ENCODE results near the gene CCDC192. TPM values are rescaled to one million over a fixed set of nuclear protein-coding genes. Genes with fewer than 3 reads are reported as not detected.
"Not testable (repeated sequence)": the region's sequence is repeated elsewhere in the genome, so short reads cannot be mapped to it uniquely, and the experiment has no call there.

Gene CCDC192
- total RNA-seq, 1 donor from 2014 or later = not detected

DNA sequence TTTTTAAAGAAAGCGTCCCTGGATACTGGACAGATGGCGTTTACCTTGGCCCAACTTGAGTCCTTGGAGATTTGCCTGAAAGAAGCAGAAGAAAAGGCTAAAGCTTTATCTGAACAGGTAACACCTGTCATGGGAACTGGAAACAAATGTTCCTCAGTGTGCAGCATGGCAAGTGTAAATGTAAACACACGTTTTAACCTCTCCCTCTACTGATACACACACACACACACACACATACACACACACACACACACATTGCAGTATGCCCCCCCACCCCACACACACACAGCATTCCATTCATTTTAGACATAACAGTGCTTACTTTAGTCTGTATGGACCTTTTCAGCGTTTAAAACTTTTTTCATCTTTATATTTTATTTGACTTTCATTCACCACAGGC, 51.1 kb downstream of the CCDC192 start:
- no peak for DNase-seq (ENCODE audit: low spot score)
- intact Hi-C loops (cut with DNase I) = no loop called here

- intact Hi-C loops (cut with DNase I) = loop anchor here (5.0 kb wide), 1 partner anchor 328 kb away; the partner anchor contains the start of gene SLC12A2
- DNase-seq (ENCODE audit: low spot score) = no peak
Measured at GRCh38 chr5:127754706-127755105, 51.5 kb downstream of the CCDC192 start.

DNA sequence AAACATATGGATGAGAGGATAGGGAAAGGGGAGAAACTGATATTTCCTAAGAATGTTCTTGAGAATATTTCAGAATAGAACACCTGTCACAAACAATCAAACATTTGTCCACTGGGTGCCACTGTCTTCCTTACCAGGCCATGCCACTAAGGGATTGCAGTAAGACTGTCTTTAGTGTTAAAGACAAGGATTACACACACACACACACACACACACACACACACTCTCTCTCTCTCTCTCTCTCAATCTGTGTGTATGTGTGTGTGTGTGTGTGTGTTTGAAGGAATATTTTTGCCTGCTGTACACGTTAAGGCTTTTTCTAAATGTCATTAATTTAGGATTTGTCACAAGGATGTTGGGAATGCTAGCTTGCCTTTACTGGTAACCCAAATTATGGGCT, 54.4 kb downstream of the CCDC192 start:
- no peak for DNase-seq (ENCODE audit: low spot score)
- intact Hi-C loops (cut with DNase I) = loop anchor here (2.0 to 5.0 kb wide), 2 partner anchors 325 to 443 kb away; partner anchors contain the start of gene SLC12A2

DNA sequence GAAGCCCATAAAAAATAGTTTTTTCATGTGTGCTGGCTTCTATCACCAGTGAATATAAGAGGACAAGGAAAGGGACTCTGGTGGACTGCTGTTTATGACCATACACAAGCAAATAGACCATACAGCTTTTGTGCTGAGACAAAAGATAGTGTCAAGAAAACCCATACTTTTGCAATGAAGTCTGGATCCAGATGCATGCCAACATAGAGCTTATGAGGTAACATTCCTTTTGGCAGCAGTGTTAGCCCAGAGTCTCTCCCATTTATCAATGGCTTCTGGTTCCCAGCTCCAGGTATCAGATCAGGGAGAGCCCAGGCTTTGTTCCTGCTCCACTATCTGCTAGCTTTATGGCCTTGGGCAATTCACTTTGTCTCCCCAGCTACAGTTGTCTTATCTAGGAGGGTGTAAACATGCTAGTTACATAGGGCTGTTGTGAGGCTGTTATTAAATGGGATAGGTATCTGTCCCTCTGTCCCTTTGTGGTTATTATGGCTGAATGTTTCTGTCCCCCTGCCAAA, 55.6 kb downstream of the CCDC192 start:
- intact Hi-C loops (cut with DNase I) = loop anchor here (5.0 kb wide), 1 partner anchor 323 kb away; the partner anchor contains the start of gene SLC12A2
- DNase-seq (ENCODE audit: low spot score) = no peak

GRCh38 chr5:127761869-127762268, 58.7 kb downstream of the CCDC192 start:
- DNase-seq (ENCODE audit: low spot score) = no peak
- intact Hi-C loops (cut with DNase I) = loop anchor here (10.0 kb wide), 1 partner anchor 113 kb away; no protein-coding TSS in a partner anchor

DNA sequence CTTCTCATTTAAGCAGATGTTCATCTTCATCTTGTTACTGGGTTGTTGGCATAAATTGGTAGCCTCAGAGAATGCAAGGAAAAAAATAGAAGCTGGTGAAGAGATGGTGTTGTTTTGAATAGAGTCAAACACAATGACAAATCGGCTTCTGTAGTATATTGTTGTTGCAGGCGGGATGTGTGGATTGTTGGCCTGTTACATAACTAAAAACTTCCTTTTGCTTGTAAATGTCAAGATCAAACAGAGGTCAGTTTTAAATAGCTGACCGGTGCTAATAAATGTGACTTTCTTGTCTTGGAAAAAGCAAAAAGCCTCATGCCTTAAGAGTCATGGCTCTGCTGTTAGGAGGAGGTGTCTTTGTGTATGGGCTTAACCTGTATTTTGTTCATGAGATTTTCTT, 59.2 kb downstream of the CCDC192 start:
- intact Hi-C loops (cut with DNase I) = loop anchor here (10.0 kb wide), 1 partner anchor 112 kb away; no protein-coding TSS in a partner anchor
- DNase-seq (ENCODE audit: low spot score) = no peak

- intact Hi-C loops (cut with DNase I) = loop anchor here (10.0 kb wide), 1 partner anchor 108 kb away; no protein-coding TSS in a partner anchor
- no peak for DNase-seq (ENCODE audit: low spot score)
Measured at GRCh38 chr5:127766676-127767335, 63.6 kb downstream of the CCDC192 start.

DNA sequence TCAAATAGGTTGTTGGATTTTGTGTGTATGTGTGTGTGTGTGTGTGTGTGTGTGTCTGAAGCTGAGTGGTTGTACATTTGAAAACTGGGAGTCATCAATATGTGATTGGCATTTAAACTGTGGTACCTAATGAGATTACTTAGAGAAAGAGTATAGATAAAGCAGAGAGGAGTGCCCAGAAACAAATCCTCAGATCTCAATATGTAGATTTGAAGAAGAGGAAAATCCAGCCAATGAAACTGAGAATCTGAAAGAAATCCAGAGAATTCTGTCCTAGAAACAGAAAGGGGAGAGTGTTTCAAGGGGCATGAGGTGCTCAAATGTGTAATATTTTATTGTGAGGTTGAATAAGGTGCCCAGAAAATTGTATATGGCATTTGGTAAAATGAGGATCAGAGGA, 66.2 kb downstream of the CCDC192 start:
- intact Hi-C loops (cut with DNase I) = loop anchor here (10.0 kb wide), 1 partner anchor 105 kb away; no protein-coding TSS in a partner anchor
- no peak for DNase-seq (ENCODE audit: low spot score)

- DNase-seq (ENCODE audit: low spot score) = no peak
- intact Hi-C loops (cut with DNase I) = no loop called here
Measured at GRCh38 chr5:127770272-127770671, 67.1 kb downstream of the CCDC192 start.

- DNase-seq (ENCODE audit: low spot score) = no peak
- intact Hi-C loops (cut with DNase I) = no loop called here
Measured at GRCh38 chr5:127772531-127772930, 69.3 kb downstream of the CCDC192 start.

DNA sequence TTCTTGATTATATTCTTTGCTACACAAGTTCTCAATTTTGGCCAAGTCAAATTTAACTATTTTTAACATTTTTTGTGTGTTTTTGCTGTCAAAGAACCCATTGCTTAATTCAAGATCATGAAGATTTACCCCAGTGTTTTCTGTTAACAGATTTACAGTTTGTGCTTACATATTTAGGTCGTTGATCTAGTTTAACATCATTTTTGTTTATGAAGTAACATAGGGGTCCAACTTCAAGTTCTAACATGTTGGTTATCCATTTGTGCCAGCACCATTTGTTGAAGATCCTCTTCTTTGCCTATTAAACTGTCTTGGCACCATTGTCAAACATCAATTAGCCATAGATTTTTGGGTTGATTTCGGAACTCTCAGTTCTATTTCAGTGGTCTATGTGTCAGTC, 71.0 kb downstream of the CCDC192 start:
- no peak for DNase-seq (ENCODE audit: low spot score)
- intact Hi-C loops (cut with DNase I) = no loop called here

DNA sequence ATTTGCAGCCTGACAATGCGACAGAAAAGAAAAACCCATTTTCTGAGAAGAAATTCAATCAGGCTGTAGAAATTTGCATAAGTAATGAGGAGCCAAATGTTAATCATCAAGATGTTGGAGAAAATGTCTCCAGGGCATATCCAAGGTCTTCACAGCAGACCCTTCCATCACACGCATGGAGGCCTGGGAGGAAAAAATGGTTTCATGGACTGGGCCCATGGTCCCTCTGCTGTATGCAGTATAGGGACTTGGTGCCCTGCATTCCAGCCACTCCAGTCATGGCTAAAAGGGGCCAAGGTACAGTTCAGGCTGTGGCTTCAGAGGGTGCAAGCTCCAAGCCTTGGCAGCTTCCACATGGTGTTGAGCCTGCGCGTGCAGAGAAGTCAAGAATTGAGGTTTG, 73.3 kb downstream of the CCDC192 start:
- intact Hi-C loops (cut with DNase I) = no loop called here

DNA sequence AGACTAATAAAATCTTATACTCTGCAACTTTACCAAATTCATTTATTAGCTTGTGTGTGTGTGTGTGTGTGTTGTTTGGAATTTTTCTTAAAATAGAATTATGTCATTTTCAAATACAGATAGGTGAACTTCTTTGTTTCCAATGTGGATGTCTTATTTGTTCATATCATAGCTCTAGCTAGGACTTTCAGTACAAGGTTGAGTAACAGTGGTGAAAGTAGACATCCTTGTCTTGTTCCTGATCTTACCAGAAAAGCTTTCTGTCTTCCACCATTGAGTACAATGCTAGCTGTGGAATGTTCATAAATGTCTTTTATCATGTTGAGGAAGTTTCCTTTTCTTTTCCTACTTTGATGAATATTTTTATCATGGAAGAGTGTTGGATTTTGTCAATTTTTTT, 74.8 kb downstream of the CCDC192 start:
- intact Hi-C loops (cut with DNase I) = no loop called here
- DNase-seq (ENCODE audit: low spot score) = no peak

More for the DNA sequence above, 73.3 kb downstream of the CCDC192 start:
- DNase-seq (ENCODE audit: low spot score) = no peak

DNA sequence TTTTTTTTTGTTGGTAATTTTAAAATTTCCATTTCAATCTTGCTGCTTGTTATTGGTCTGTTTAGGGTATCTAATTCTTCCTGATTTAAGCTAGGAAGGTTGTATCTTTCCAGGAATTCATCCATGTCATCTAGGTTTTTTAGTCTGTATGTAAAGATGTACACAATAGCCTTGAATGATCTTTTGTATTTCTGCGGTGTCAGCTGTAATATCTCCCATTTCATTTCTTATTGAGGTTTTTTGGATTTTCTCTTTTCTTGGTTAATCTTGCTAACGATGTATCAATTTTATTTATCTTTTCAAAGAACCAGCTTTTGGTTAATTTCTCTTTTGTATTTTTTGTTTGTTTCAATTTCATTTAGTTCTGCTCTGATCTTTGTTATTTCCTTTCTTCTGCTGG, 79.3 kb downstream of the CCDC192 start:
- DNase-seq (ENCODE audit: low spot score); intact Hi-C loops (cut with DNase I): not testable (repeated sequence)

- intact Hi-C loops (cut with DNase I) = no loop called here
- DNase-seq (ENCODE audit: low spot score) = no peak
Measured at GRCh38 chr5:127785098-127785927, 82.1 kb downstream of the CCDC192 start.

DNA sequence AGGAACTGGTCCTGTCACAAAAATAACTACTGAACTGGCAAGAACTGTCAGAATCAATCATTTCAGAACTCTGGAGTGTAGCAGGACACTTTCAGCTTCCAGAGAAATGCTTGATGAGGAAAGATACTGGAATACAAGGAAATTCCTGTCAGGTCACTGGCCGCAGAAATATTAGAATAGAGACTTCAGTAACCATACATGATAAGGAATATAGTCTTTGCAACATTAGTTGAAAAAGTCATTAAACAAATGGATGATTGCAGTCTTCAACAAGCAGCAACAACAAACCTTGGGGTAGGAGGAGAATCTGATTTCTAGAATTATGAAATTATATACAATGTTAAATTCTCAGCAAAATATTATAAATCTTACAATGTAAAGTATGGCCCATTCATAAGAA, 88.2 kb downstream of the CCDC192 start:
- no peak for DNase-seq (ENCODE audit: low spot score)
- intact Hi-C loops (cut with DNase I) = no loop called here

- DNase-seq (ENCODE audit: low spot score); intact Hi-C loops (cut with DNase I): not testable (repeated sequence)
Measured at GRCh38 chr5:127791908-127792307, 88.7 kb downstream of the CCDC192 start.

- DNase-seq (ENCODE audit: low spot score) = no peak
- intact Hi-C loops (cut with DNase I) = no loop called here
Measured at GRCh38 chr5:127793052-127793451, 89.9 kb downstream of the CCDC192 start.

DNA sequence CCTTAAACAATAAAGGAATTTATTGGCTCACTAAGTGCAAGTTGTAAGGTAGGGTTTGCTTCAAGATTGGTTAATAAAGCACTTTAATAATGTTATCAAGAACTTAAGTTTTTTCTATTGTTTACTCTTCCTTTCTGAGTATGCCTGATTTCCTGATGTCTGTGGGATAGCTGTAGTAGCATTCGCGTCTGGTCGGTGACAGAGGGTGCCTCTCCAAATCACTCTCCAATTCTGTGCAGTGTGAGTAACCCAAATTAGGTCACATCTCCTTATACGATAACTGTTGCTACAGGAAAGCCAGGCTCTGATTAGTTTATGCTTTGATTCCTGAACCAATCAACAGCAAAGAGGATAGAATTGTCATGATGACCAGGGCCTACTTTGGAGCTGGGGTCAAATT, 90.7 kb downstream of the CCDC192 start:
- DNase-seq (ENCODE audit: low spot score) = no peak
- intact Hi-C loops (cut with DNase I) = no loop called here

GRCh38 chr5:127796211-127796610, 93.0 kb downstream of the CCDC192 start:
- DNase-seq (ENCODE audit: low spot score) = no peak
- intact Hi-C loops (cut with DNase I) = no loop called here
